Activated T-helper 1 cell treated with anti-CD3 and anti-CD28 coated beads, Interleukin-12 subunit alpha, Interleukin-12 subunit beta, Interleukin-2, Interleukin-4 antibody, amounts not matched to agents 30 ng/mL and 10 ng/mL and 1 ng/mL, durations not matched to agents 14 hours and 24 hours and 36 hours (primary cell): ENCODE results near the gene PPRC1. TPM values are rescaled to one million over a fixed set of nuclear protein-coding genes. Genes with fewer than 3 reads are reported as not detected.

ENCODE experiments used
- DNase-seq: peaks from one replicate; pipeline ENCODE4 v3.0.0; 2021; ENCODE audit warnings: low spot score
- H3K27ac Mint-ChIP-seq: one replicate; pipeline ENCODE4 v1.8.0; 2021; ENCODE audit warnings: mild to moderate bottlenecking, mixed read lengths
- H3K27me3 Mint-ChIP-seq: one replicate; pipeline ENCODE4 v1.8.0; 2022; ENCODE audit warnings: mild to moderate bottlenecking, moderate library complexity, mixed read lengths; ENCODE audit not compliant: insufficient read depth
- H3K36me3 Mint-ChIP-seq: one replicate; pipeline ENCODE4 v1.8.0; 2021; ENCODE audit warnings: low read depth, mixed read lengths
- H3K4me1 Mint-ChIP-seq: one replicate; pipeline ENCODE4 v1.8.0; 2021; ENCODE audit warnings: low read depth, mixed read lengths
- H3K4me3 Mint-ChIP-seq: one replicate; pipeline ENCODE4 v1.8.0; 2021; ENCODE audit warnings: mild to moderate bottlenecking, moderate library complexity, mixed read lengths
- H3K9me3 Mint-ChIP-seq: one replicate; pipeline ENCODE4 v1.8.0; 2021; ENCODE audit warnings: mixed read lengths
- intact Hi-C: fragments of 100-400 bp; cut with micrococcal nuclease; formaldehyde crosslinking; loops from one replicate; pipeline ENCODE4 v1.15.1; 2024
- total RNA-seq: library from RNA; stranded (reverse); gene quantifications from 2 replicates; pipeline ENCODE4 v1.2.3, GENCODE V29; 2022

Gene PPRC1
- total RNA-seq, 1 donor from 2014 or later = 115 TPM

- peak overlapping the region; percentile 81 for H3K27ac Mint-ChIP-seq
- H3K9me3 Mint-ChIP-seq = no peaks in the 10 kb centered on the region
- peak overlapping the region; percentile 86 for H3K4me3 Mint-ChIP-seq
- peaks cover 44% of the 10 kb centered on the region for H3K4me1 Mint-ChIP-seq
- intact Hi-C loops = loop anchor here (1.0 kb wide), 3 partner anchors 11 to 381 kb away; partner anchors contain the start of genes ACTR1A and NOLC1
- H3K36me3 Mint-ChIP-seq = no peaks in the 10 kb centered on the region
- DNase-seq = no peak
- no peaks in the 10 kb centered on the region for H3K27me3 Mint-ChIP-seq
Observed at GRCh38 chr10:102120991-102121738, 11.7 kb upstream of the PPRC1 start.

GRCh38 chr10:102121739-102122372, 11.0 kb upstream of the PPRC1 start:
- DNase-seq = no peak
- Mint-ChIP-seq H3K4me1 (peaks cover 37% of the 10 kb centered on the region), H3K4me3 (peak overlapping the region; percentile 86), H3K9me3 (no peaks in the 10 kb centered on the region), H3K36me3 (no peaks in the 10 kb centered on the region), H3K27ac (no peak overlapping the region), H3K27me3 (no peaks in the 10 kb centered on the region)
- intact Hi-C loops = no loop called here

GRCh38 chr10:102122450-102122849, 10.4 kb upstream of the PPRC1 start:
- Mint-ChIP-seq H3K4me3 (peak overlapping the region; percentile 47), H3K27ac (peak overlapping the region; percentile 56), H3K4me1 (peaks cover 31% of the 10 kb centered on the region), H3K9me3 (no peaks in the 10 kb centered on the region), H3K27me3 (no peaks in the 10 kb centered on the region), H3K36me3 (no peaks in the 10 kb centered on the region)
- intact Hi-C loops = no loop called here
- no peak for DNase-seq

GRCh38 chr10:102123223-102123622, 9.6 kb upstream of the PPRC1 start:
- Mint-ChIP-seq H3K36me3 (no peaks in the 10 kb centered on the region), H3K4me3 (no peak overlapping the region), H3K27me3 (no peaks in the 10 kb centered on the region), H3K27ac (no peak overlapping the region), H3K9me3 (no peaks in the 10 kb centered on the region), H3K4me1 (peaks cover 23% of the 10 kb centered on the region)
- intact Hi-C loops = no loop called here
- no peak for DNase-seq

- no peaks in the 10 kb centered on the region for H3K9me3 Mint-ChIP-seq
- H3K36me3 Mint-ChIP-seq = peaks cover 17% of the 10 kb centered on the region
- intact Hi-C loops = loop anchor here (1.0 to 5.0 kb wide), 12 partner anchors 11 to 581 kb away; partner anchors contain the start of genes ACTR1A, ARL3, ARMH3 and CUEDC2
- no peak overlapping the region for H3K27ac Mint-ChIP-seq
- no peak overlapping the region for H3K4me3 Mint-ChIP-seq
- no peaks in the 10 kb centered on the region for H3K27me3 Mint-ChIP-seq
- DNase-seq = no peak
- H3K4me1 Mint-ChIP-seq = peaks cover 25% of the 10 kb centered on the region
Observed at GRCh38 chr10:102131286-102132170, 1.3 kb upstream of the PPRC1 start.

GRCh38 chr10:102132193-102132562, 662 bp upstream of the PPRC1 start:
- H3K27ac Mint-ChIP-seq = peak overlapping the region; percentile 94
- H3K27me3 Mint-ChIP-seq = no peaks in the 10 kb centered on the region
- H3K4me3 Mint-ChIP-seq = peak overlapping the region; percentile 95
- H3K4me1 Mint-ChIP-seq = peaks cover 25% of the 10 kb centered on the region
- intact Hi-C loops = loop anchor here (1.0 to 5.0 kb wide), 12 partner anchors 12 to 580 kb away; partner anchors contain the start of genes ACTR1A, ARL3, ARMH3 and CUEDC2
- H3K9me3 Mint-ChIP-seq = no peaks in the 10 kb centered on the region
- H3K36me3 Mint-ChIP-seq = peaks cover 19% of the 10 kb centered on the region
- no peak for DNase-seq

- Mint-ChIP-seq H3K27ac (peak overlapping the region; percentile 94), H3K4me3 (peak overlapping the region; percentile 95), H3K36me3 (peaks cover 19% of the 10 kb centered on the region), H3K4me1 (peaks cover 29% of the 10 kb centered on the region), H3K9me3 (no peaks in the 10 kb centered on the region), H3K27me3 (no peaks in the 10 kb centered on the region)
- intact Hi-C loops = loop anchor here (2.0 to 5.0 kb wide), 3 partner anchors 55 to 579 kb away; partner anchors contain the start of genes ARL3, SFXN2 and TRIM8
- DNase-seq = peak; percentile 50
Observed at GRCh38 chr10:102133373-102134195, 744 bp downstream of the PPRC1 start.

- H3K4me3 Mint-ChIP-seq = peak overlapping the region; percentile 95
- H3K4me1 Mint-ChIP-seq = peaks cover 29% of the 10 kb centered on the region
- intact Hi-C loops = loop anchor here (5.0 kb wide), 2 partner anchors 508 to 578 kb away; partner anchors contain the start of genes ARL3, SFXN2 and TRIM8
- no peaks in the 10 kb centered on the region for H3K27me3 Mint-ChIP-seq
- no peak for DNase-seq
- peaks cover 26% of the 10 kb centered on the region for H3K36me3 Mint-ChIP-seq
- peak overlapping the region; percentile 88 for H3K27ac Mint-ChIP-seq
- no peaks in the 10 kb centered on the region for H3K9me3 Mint-ChIP-seq
Observed at GRCh38 chr10:102134416-102134815, 1.6 kb downstream of the PPRC1 start.

GRCh38 chr10:102135956-102136526, 3.2 kb downstream of the PPRC1 start:
- Mint-ChIP-seq H3K4me1 (peaks cover 29% of the 10 kb centered on the region), H3K36me3 (peaks cover 38% of the 10 kb centered on the region), H3K27me3 (no peaks in the 10 kb centered on the region), H3K9me3 (no peaks in the 10 kb centered on the region), H3K4me3 (no peak overlapping the region), H3K27ac (peak overlapping the region; percentile 6)
- intact Hi-C loops = no loop called here
- DNase-seq = no peak

GRCh38 chr10:102139281-102140110, 6.7 kb downstream of the PPRC1 start:
- intact Hi-C loops = no loop called here
- H3K27me3 Mint-ChIP-seq = no peaks in the 10 kb centered on the region
- H3K4me3 Mint-ChIP-seq = no peak overlapping the region
- no peaks in the 10 kb centered on the region for H3K9me3 Mint-ChIP-seq
- DNase-seq = no peak
- peaks cover 25% of the 10 kb centered on the region for H3K4me1 Mint-ChIP-seq
- H3K27ac Mint-ChIP-seq = no peak overlapping the region
- H3K36me3 Mint-ChIP-seq = peaks cover 55% of the 10 kb centered on the region

GRCh38 chr10:102140218-102140617, 7.4 kb downstream of the PPRC1 start:
- Mint-ChIP-seq H3K36me3 (peaks cover 54% of the 10 kb centered on the region), H3K9me3 (no peaks in the 10 kb centered on the region), H3K27ac (no peak overlapping the region), H3K27me3 (no peaks in the 10 kb centered on the region), H3K4me3 (no peak overlapping the region), H3K4me1 (peaks cover 18% of the 10 kb centered on the region)
- no peak for DNase-seq
- intact Hi-C loops = no loop called here
